Gastroesophageal sphincter (tissue), 4 donors: ENCODE measurements around the gene E2F4. TPM values are rescaled to one million over a fixed set of nuclear protein-coding genes. Genes with fewer than 3 reads are reported as not detected.

Experiments
- ATAC-seq: fragments of 150-250 bp; one replicate; pipeline ENCODE4 v1.9.1; 2016; ENCODE audit warnings: mild to moderate bottlenecking, moderate library complexity
- H3K27ac ChIP-seq, 4 donors: fragments of 200-600 bp; sonication (generic) in 3 of 4; 1 replicate in 3 of 4; 2 replicates in 1 of 4; pipeline ENCODE4 v1.5.1; 2016 to 2019
- H3K27me3 ChIP-seq: fragments of 200-600 bp; sonication (generic); one replicate; pipeline ENCODE4 v1.5.1; 2019
- H3K36me3 ChIP-seq, 2 donors: fragments of 200-600 bp; sonication (generic); one replicate each; pipeline ENCODE4 v1.5.1; 2019; ENCODE audit warnings: control low read depth in 1 of 2
- H3K4me1 ChIP-seq, 3 donors: fragments of 200-600 bp; sonication (generic); 1 replicate in 2 of 3; 2 replicates in 1 of 3; pipeline ENCODE4 v1.5.1; 2016 to 2019; ENCODE audit warnings: control low read depth in 2 of 3
- H3K4me3 ChIP-seq, 2 donors: fragments of 200-600 bp; sonication (generic); one replicate each; pipeline ENCODE4 v1.5.1; 2019; ENCODE audit warnings: mild to moderate bottlenecking in 1 of 2, moderate library complexity in 1 of 2
- H3K9me3 ChIP-seq, 3 donors: fragments of 200-600 bp; sonication (generic); one replicate each; pipeline ENCODE4 v1.5.1; 2017 to 2019; ENCODE audit warnings: control low read depth in 2 of 3
- CTCF ChIP-seq, 4 experiments: fragments of 200-600 bp in 2 of 4; fragments of 450-650 bp in 2 of 4; sonication (generic) in 1 of 4; IDR thresholded peaks; one replicate each; pipeline ENCODE4 v1.5.1; 2017 to 2019; ENCODE audit warnings: antibody characterized with exemption in 4 of 4, mild to moderate bottlenecking in 2 of 4, moderate library complexity in 2 of 4
- EP300 ChIP-seq: sonication (generic); formaldehyde crosslinking; IDR thresholded peaks from one replicate; pipeline ENCODE4 v1.6.1; 2017; ENCODE audit warnings: antibody characterized with exemption, mild to moderate bottlenecking
- POLR2A ChIP-seq, 2 donors: fragments of 450-650 bp; IDR thresholded peaks; one replicate each; pipeline ENCODE4 v1.6.1; 2017; ENCODE audit warnings: antibody characterized with exemption in 2 of 2, mild to moderate bottlenecking in 2 of 2, moderate library complexity in 1 of 2
- POLR2AphosphoS5 ChIP-seq: sonication (generic); formaldehyde crosslinking; IDR thresholded peaks from one replicate; pipeline ENCODE4 v1.6.1; 2017; ENCODE audit warnings: antibody characterized with exemption
- WGBS, 2 donors: methylation state at CpG; one replicate each; pipeline ENCODE4 v1.1.5; 2018; ENCODE audit warnings: low coverage in 1 of 2; 5-methylcytosine and 5-hydroxymethylcytosine counted together
- total RNA-seq, 4 donors: library from RNA; depleted of rRNA; stranded (reverse); fragments of >200 nt; gene quantifications; one replicate each; pipeline ENCODE4 v1.1.0, GENCODE V29; 2016

E2F4 gene
- total RNA-seq, 4 donors from 2014 or later, result 55.0 to 89.8 (median 76.2) TPM

- 66 to 87% methylated on average over 2 to 6 of the region's 7 CpGs for WGBS, 2 donors
- ATAC-seq, result no peak
- peaks cover 0 to 31% (median 10%) of the 10 kb centered on the region in 3 donors for H3K4me1 ChIP-seq
- H3K36me3 ChIP-seq, result peaks cover 0 to 79% of the 10 kb centered on the region in 2 donors
- H3K9me3 ChIP-seq, result no peaks in the 10 kb centered on the region
- H3K27me3 ChIP-seq, result no peaks in the 10 kb centered on the region
- H3K27ac ChIP-seq, result no peak overlapping the region
- H3K4me3 ChIP-seq, result no peak overlapping the region
- no peak for TF ChIP-seq POLR2AphosphoS5
- TF ChIP-seq POLR2A (IDR thresholded peaks at IDR 0.05), result no peak
- TF ChIP-seq CTCF (IDR thresholded peaks at IDR 0.05), result no peak
- no peak for TF ChIP-seq EP300
Observed at GRCh38 chr16:67146523-67147357, 45.2 kb upstream of the E2F4 start.

GRCh38 chr16:67147437-67148140 lies 44.4 kb upstream of the E2F4 start:
- no peak for ATAC-seq
- TF ChIP-seq POLR2A (IDR thresholded peaks at IDR 0.05) (no peak), EP300 (no peak), POLR2AphosphoS5 (no peak)
- Histone ChIP-seq H3K27me3 (no peaks in the 10 kb centered on the region), H3K9me3 (no peaks in the 10 kb centered on the region), H3K27ac (no peak overlapping the region), H3K4me3 (no peak overlapping the region), H3K36me3 (peaks cover 0 to 70% of the 10 kb centered on the region in 2 donors), H3K4me1 (peaks cover 0 to 32% (median 10%) of the 10 kb centered on the region in 3 donors)
- WGBS, 2 donors, result 93 to 94% methylated on average over 3 to 4 of the region's 4 CpGs

GRCh38 chr16:67148221-67148620 lies 43.7 kb upstream of the E2F4 start:
- WGBS, 2 donors, result 79 to 96% methylated on average over 2 of the region's 2 CpGs
- TF ChIP-seq POLR2A (IDR thresholded peaks at IDR 0.05) (no peak), CTCF (IDR thresholded peaks at IDR 0.05) (no peak), EP300 (no peak), POLR2AphosphoS5 (no peak)
- H3K27ac ChIP-seq, result no peak overlapping the region
- peaks cover 0 to 64% of the 10 kb centered on the region in 2 donors for H3K36me3 ChIP-seq
- H3K9me3 ChIP-seq, result no peaks in the 10 kb centered on the region
- peaks cover 0 to 32% (median 10%) of the 10 kb centered on the region in 3 donors for H3K4me1 ChIP-seq
- ATAC-seq, result no peak
- no peak overlapping the region for H3K4me3 ChIP-seq
- no peaks in the 10 kb centered on the region for H3K27me3 ChIP-seq

GRCh38 chr16:67148656-67149275 lies 43.2 kb upstream of the E2F4 start:
- 60 to 94% methylated on average over 1 to 3 of the region's 11 CpGs for WGBS, 2 donors
- Histone ChIP-seq H3K27ac (no peak overlapping the region), H3K36me3 (peaks cover 0 to 59% of the 10 kb centered on the region in 2 donors), H3K4me1 (peaks cover 0 to 32% (median 10%) of the 10 kb centered on the region in 3 donors), H3K27me3 (no peaks in the 10 kb centered on the region), H3K4me3 (no peak overlapping the region), H3K9me3 (no peaks in the 10 kb centered on the region)
- ATAC-seq, result no peak
- TF ChIP-seq EP300 (no peak), CTCF (IDR thresholded peaks at IDR 0.05) (no peak), POLR2A (IDR thresholded peaks at IDR 0.05) (no peak), POLR2AphosphoS5 (no peak)
